Measurements from ENCODE around the gene KPNA5. TPM values are rescaled to one million over a fixed set of nuclear protein-coding genes. Genes with fewer than 3 reads are reported as not detected.

KPNA5 gene
- total and polyA plus RNA-seq, 2 of the 13 experiments (the other 11 are each of a cell fraction or from before 2014, with no cell fraction given): 5.3 to 13.0 TPM

- H2AFZ ChIP-seq (ENCODE audit: low read length): no peak overlapping the region
- no peaks in the 10 kb centered on the region for H3K79me2 ChIP-seq (ENCODE audit: insufficient read depth, low read length)
- CTCF ChIA-PET (ENCODE audit: low intra/inter-chr PET ratio, low total read pairs): no interaction called here
- H3K9ac ChIP-seq (ENCODE audit: insufficient read depth, low read depth, low read length): no peak overlapping the region
- POLR2A ChIA-PET: no interaction called here
- no TSS peak for BruUV-seq (replicated peaks)
- peak; percentile 74 for TF ChIP-seq CEBPG (CRISPR knock-in tag; IDR thresholded peaks at IDR 0.05)
- TF ChIP-seq CEBPB (IDR thresholded peaks at IDR 0.05; ENCODE audit: borderline replicate concordance, low read depth, low read length): peak; percentile 91
- no peak for TF ChIP-seq CBX5 (CRISPR knock-in tag; IDR thresholded peaks at IDR 0.05; ENCODE audit: borderline replicate concordance)
- TF ChIP-seq CREM (IDR thresholded peaks at IDR 0.05): no peak
- no peak for TF ChIP-seq CREM (CRISPR knock-in tag; IDR thresholded peaks at IDR 0.05)
- TF ChIP-seq YEATS4 (CRISPR knock-in tag; IDR thresholded peaks at IDR 0.05; ENCODE audit: borderline replicate concordance): no peak
- TF ChIP-seq HOXA9 (CRISPR knock-in tag; IDR thresholded peaks at IDR 0.05; ENCODE audit: borderline replicate concordance): no peak
- TF ChIP-seq, protein P1, sequence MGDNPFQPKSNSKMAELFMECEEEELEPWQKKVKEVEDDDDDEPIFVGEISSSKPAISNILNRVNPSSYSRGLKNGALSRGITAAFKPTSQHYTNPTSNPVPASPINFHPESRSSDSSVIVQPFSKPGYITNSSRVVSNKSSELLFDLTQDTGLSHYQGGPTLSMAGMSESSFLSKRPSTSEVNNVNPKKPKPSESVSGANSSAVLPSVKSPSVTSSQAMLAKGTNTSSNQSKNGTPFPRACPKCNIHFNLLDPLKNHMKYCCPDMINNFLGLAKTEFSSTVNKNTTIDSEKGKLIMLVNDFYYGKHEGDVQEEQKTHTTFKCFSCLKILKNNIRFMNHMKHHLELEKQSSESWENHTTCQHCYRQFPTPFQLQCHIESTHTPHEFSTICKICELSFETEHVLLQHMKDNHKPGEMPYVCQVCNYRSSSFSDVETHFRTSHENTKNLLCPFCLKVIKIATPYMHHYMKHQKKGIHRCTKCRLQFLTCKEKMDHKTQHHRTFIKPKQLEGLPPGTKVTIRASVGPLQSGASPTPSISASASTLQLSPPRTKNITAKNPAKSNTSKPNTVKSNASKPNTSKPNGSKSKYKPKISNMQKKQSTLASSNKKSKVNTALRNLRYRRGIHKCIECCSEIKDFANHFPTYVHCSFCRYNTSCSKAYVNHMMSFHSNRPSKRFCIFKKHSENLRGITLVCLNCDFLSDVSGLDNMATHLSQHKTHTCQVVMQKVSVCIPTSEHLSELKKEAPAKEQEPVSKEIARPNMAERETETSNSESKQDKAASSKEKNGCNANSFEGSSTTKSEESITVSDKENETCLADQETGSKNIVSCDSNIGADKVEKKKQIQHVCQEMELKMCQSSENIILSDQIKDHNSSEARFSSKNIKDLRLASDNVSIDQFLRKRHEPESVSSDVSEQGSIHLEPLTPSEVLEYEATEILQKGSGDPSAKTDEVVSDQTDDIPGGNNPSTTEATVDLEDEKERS (CRISPR knock-in tag; IDR thresholded peaks at IDR 0.05): no peak
- TF ChIP-seq, protein P2, sequence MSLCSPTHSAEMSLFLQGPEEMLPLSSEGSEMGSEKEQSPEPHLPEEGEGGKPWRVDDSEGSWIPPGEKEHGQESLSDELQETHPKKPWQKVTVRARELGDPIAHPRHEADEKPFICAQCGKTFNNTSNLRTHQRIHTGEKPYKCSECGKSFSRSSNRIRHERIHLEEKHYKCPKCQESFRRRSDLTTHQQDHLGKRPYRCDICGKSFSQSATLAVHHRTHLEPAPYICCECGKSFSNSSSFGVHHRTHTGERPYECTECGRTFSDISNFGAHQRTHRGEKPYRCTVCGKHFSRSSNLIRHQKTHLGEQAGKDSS (CRISPR knock-in tag; IDR thresholded peaks at IDR 0.05; ENCODE audit: borderline replicate concordance, low read depth): no peak
- no peak for TF ChIP-seq TFDP2 (CRISPR knock-in tag; IDR thresholded peaks at IDR 0.05)
- no peak for TF ChIP-seq SPEN (CRISPR knock-in tag; IDR thresholded peaks at IDR 0.05; ENCODE audit: low read depth)
- TF ChIP-seq POLR2AphosphoS2 (IDR thresholded peaks at IDR 0.05; ENCODE audit: low read depth, low read length): no peak
- TF ChIP-seq MBNL3 (CRISPR knock-in tag; conservative IDR thresholded peaks at IDR 0.05): no peak
- TF ChIP-seq MIER2 (CRISPR knock-in tag; IDR thresholded peaks at IDR 0.05): no peak
- TF ChIP-seq, protein P3, sequence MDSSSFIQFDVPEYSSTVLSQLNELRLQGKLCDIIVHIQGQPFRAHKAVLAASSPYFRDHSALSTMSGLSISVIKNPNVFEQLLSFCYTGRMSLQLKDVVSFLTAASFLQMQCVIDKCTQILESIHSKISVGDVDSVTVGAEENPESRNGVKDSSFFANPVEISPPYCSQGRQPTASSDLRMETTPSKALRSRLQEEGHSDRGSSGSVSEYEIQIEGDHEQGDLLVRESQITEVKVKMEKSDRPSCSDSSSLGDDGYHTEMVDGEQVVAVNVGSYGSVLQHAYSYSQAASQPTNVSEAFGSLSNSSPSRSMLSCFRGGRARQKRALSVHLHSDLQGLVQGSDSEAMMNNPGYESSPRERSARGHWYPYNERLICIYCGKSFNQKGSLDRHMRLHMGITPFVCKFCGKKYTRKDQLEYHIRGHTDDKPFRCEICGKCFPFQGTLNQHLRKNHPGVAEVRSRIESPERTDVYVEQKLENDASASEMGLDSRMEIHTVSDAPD (CRISPR knock-in tag; IDR thresholded peaks at IDR 0.05): no peak
- no peak for DNase-seq (ENCODE audit: low spot score)
- ATAC-seq: no peak
- WGBS (ENCODE audit: low lambda C conversion rate): 97% methylated on average over 2 of the region's 2 CpGs
- in situ Hi-C loops (cut with HindIII; ENCODE audit: extremely low pct_ligation_motif_present, low pct_unique_long_range_greater_than_20kb): no loop called here
- H4K20me1 ChIP-seq (ENCODE audit: insufficient read depth, low read length): no peaks in the 10 kb centered on the region
- peaks cover 15 to 48% of the 10 kb centered on the region in 2 experiments for H3K36me3 ChIP-seq (replicated peaks in 1 of 2; ENCODE audit: control insufficient read depth in 1 of 2, insufficient read depth in 2 of 2, low read length in 2 of 2)
- H3K9me3 ChIP-seq (ENCODE audit: low read length): no peaks in the 10 kb centered on the region
- H3K4me3 ChIP-seq (replicated peaks in 1 of 3; ENCODE audit: insufficient read depth in 1 of 3, low read depth in 2 of 3, low read length in 3 of 3): no peak overlapping the region
- intact Hi-C loops (cut with micrococcal nuclease; ENCODE audit: unreplicated experiment): no loop called here
- H3K4me1 ChIP-seq (ENCODE audit: insufficient read depth, low read length): peaks cover 13% of the 10 kb centered on the region
- H3K27ac ChIP-seq (ENCODE audit: extremely low read length, insufficient read depth, low read length): no peak overlapping the region
- H3K4me2 ChIP-seq (ENCODE audit: low read depth, low read length): no peak overlapping the region
- no peaks in the 10 kb centered on the region for H3K27me3 ChIP-seq (ENCODE audit: control insufficient read depth in 1 of 2, insufficient read depth in 2 of 2, low read length in 2 of 2)
- FAIRE-seq: no peak
These were observed 33.8 kb downstream of the KPNA5 start for GRCh38 chr6:116714761-116715160.
